ENCODE results near the gene RNPEP. TPM values are rescaled to one million over a fixed set of nuclear protein-coding genes. Genes with fewer than 3 reads are reported as not detected.
A peak's percentile ranks its signal among the peaks of the same experiment; 100 is the strongest.

Gene RNPEP
- total RNA-seq, 3 donors from 2014 or later = 71.5 to 151 (median 132) TPM

GRCh38 chr1:201983380-201983805 lies 945 bp downstream of the RNPEP start:
- Histone ChIP-seq H3K9me3 (no peaks in the 10 kb centered on the region), H3K4me1 (ENCODE audit: low read depth) (peaks cover 4% of the 10 kb centered on the region), H3K36me3 (ENCODE audit: low read depth) (no peaks in the 10 kb centered on the region), H3K4me3 (peak overlapping the region; percentile 99)
- intact Hi-C loops (cut with DNase I, micrococcal nuclease) = no loop called here
- DNase-seq = no peak
- no peak for TF ChIP-seq CTCF (IDR thresholded peaks at IDR 0.05)
- no peak for ATAC-seq

GRCh38 chr1:201984446-201984845 lies 2.0 kb downstream of the RNPEP start:
- Histone ChIP-seq H3K4me1 (ENCODE audit: low read depth) (peaks cover 4% of the 10 kb centered on the region), H3K36me3 (ENCODE audit: low read depth) (no peaks in the 10 kb centered on the region), H3K4me3 (no peak overlapping the region), H3K9me3 (no peaks in the 10 kb centered on the region)
- no peak for ATAC-seq
- intact Hi-C loops (cut with DNase I, micrococcal nuclease) = no loop called here
- no peak for DNase-seq
- TF ChIP-seq CTCF (IDR thresholded peaks at IDR 0.05) = no peak

GRCh38 chr1:201985355-201985754 lies 2.9 kb downstream of the RNPEP start:
- Histone ChIP-seq H3K4me3 (no peak overlapping the region), H3K36me3 (ENCODE audit: low read depth) (peaks cover 2% of the 10 kb centered on the region), H3K9me3 (no peaks in the 10 kb centered on the region), H3K4me1 (ENCODE audit: low read depth) (peaks cover 4% of the 10 kb centered on the region)
- intact Hi-C loops (cut with DNase I, micrococcal nuclease) = no loop called here
- TF ChIP-seq CTCF (IDR thresholded peaks at IDR 0.05) = no peak
- no peak for ATAC-seq
- no peak for DNase-seq

GRCh38 chr1:201988601-201989000 lies 6.2 kb downstream of the RNPEP start:
- H3K36me3 ChIP-seq (ENCODE audit: low read depth) = peaks cover 8% of the 10 kb centered on the region
- no peak for TF ChIP-seq CTCF (IDR thresholded peaks at IDR 0.05)
- ATAC-seq (no peak), DNase-seq (no peak)
- H3K4me1 ChIP-seq (ENCODE audit: low read depth) = peaks cover 2% of the 10 kb centered on the region
- no peak overlapping the region for H3K4me3 ChIP-seq
- intact Hi-C loops (cut with DNase I, micrococcal nuclease) = no loop called here
- H3K9me3 ChIP-seq = no peaks in the 10 kb centered on the region

GRCh38 chr1:201989354-201990128 lies 7.1 kb downstream of the RNPEP start:
- peaks cover 8% of the 10 kb centered on the region for H3K36me3 ChIP-seq (ENCODE audit: low read depth)
- no peaks in the 10 kb centered on the region for H3K9me3 ChIP-seq
- DNase-seq = no peak
- no peaks in the 10 kb centered on the region for H3K4me1 ChIP-seq (ENCODE audit: low read depth)
- H3K4me3 ChIP-seq = no peak overlapping the region
- intact Hi-C loops (cut with DNase I, micrococcal nuclease) = no loop called here
- no peak for TF ChIP-seq CTCF (IDR thresholded peaks at IDR 0.05)
- no peak for ATAC-seq

Measured in mucosa of descending colon (tissue), 3 donors.